GM13976 (cell line): ENCODE results near the gene TSPO.

Experiments
- DNase-seq: peaks from one replicate; pipeline ENCODE4 v3.0.0; 2012; ENCODE audit warnings: low spot score
- CTCF ChIP-seq: IDR thresholded peaks from 2 replicates; pipeline ENCODE4 v1.5.1; 2012; ENCODE audit warnings: borderline replicate concordance, mild to moderate bottlenecking; ENCODE audit not compliant: insufficient read depth; ENCODE audit errors: extremely low read depth, missing control alignments, control extremely low read depth
- in situ Hi-C: fragments of 300-500 bp; cut with MboI; formaldehyde crosslinking; loops from one replicate; pipeline ENCODE4 v1.12.0; 2022; ENCODE audit warnings: low sequenced_read_pairs, mixed read lengths, inconsistent platforms; ENCODE audit not compliant: unreplicated experiment

The TSPO gene

GRCh38 chr22:43198126-43198525 is 46.8 kb downstream of the TSPO start:
- in situ Hi-C loops: no loop called here
- DNase-seq: no peak
- no peak for TF ChIP-seq CTCF

- in situ Hi-C loops: no loop called here
- no peak for DNase-seq
- TF ChIP-seq CTCF: no peak
Measured at GRCh38 chr22:43198936-43199335, 47.6 kb downstream of the TSPO start.

- TF ChIP-seq CTCF: no peak
- in situ Hi-C loops: no loop called here
- no peak for DNase-seq
Measured at GRCh38 chr22:43199541-43199940, 48.2 kb downstream of the TSPO start.

- TF ChIP-seq CTCF: no peak
- in situ Hi-C loops: no loop called here
- no peak for DNase-seq
Measured at GRCh38 chr22:43200031-43200430, 48.7 kb downstream of the TSPO start.

- in situ Hi-C loops: no loop called here
- no peak for DNase-seq
- TF ChIP-seq CTCF: no peak
Measured at GRCh38 chr22:43200555-43200954, 49.2 kb downstream of the TSPO start.

- in situ Hi-C loops: no loop called here
- TF ChIP-seq CTCF: no peak
- no peak for DNase-seq
Measured at GRCh38 chr22:43201486-43202219, 50.3 kb downstream of the TSPO start.
